H1 (cell line): ENCODE measurements around the gene SMG1. TPM values are rescaled to one million over a fixed set of nuclear protein-coding genes. Genes with fewer than 3 reads are reported as not detected.

Experiments
- CTCF ChIA-PET: fragments of 300-600 bp; sonication (Branson Sonifier 250); formaldehyde crosslinking; loops from one replicate; lab custom pipeline; 2021; ENCODE audit not compliant: partially characterized antibody; lab: Charles Lee
- POLR2A ChIA-PET: fragments of 300-600 bp; sonication (Branson Sonifier 250); formaldehyde crosslinking; loops from one replicate; lab custom pipeline; 2021; ENCODE audit warnings: inconsistent platforms; ENCODE audit not compliant: partially characterized antibody; lab: Charles Lee
- DNase-seq, 2 experiments: peaks; one replicate each; pipeline versions ENCODE4 v3.0.0 to v3.0.0-alpha.2; 2010 to 2022; ENCODE audit warnings: low spot score in 2 of 2, low read depth in 1 of 2, mixed read lengths in 1 of 2
- FAIRE-seq: peaks from 2 replicates; lab custom pipeline; 2011; peaks lifted over from hg19 to GRCh38; lab: Jason Lieb, UNC
- H2AFZ ChIP-seq: 2 replicates; pipeline ENCODE4 v1.8.1; 2012; ENCODE audit warnings: low read length, inconsistent platforms
- H2AK5ac ChIP-seq: 2 replicates; pipeline ENCODE4 v1.6.1; 2013; ENCODE audit warnings: low read depth, low read length
- H2BK120ac ChIP-seq: replicated peaks from 2 replicates; pipeline ENCODE3; 2013; ENCODE audit warnings: low read depth, low read length, inconsistent platforms
- H2BK12ac ChIP-seq: 2 replicates; pipeline ENCODE4 v1.6.1; 2013; ENCODE audit warnings: low read depth, low read length
- H2BK15ac ChIP-seq: 2 replicates; pipeline ENCODE4 v1.6.1; 2013; ENCODE audit warnings: low read length
- H2BK20ac ChIP-seq: 2 replicates; pipeline ENCODE4 v1.6.1; 2013; ENCODE audit warnings: low read length
- H2BK5ac ChIP-seq: 2 replicates; pipeline ENCODE4 v1.6.1; 2013; ENCODE audit warnings: low read depth, low read length
- H3K14ac ChIP-seq: 2 replicates; pipeline ENCODE4 v1.6.1; 2013; ENCODE audit warnings: inconsistent platforms; ENCODE audit not compliant: insufficient read length
- H3K18ac ChIP-seq: 2 replicates; pipeline ENCODE4 v1.6.1; 2013; ENCODE audit warnings: low read length; ENCODE audit errors: extremely low read depth
- H3K23ac ChIP-seq: 2 replicates; pipeline ENCODE4 v1.6.1; 2013; ENCODE audit warnings: inconsistent platforms; ENCODE audit not compliant: insufficient read length
- H3K23me2 ChIP-seq: 2 replicates; pipeline ENCODE4 v1.6.1; 2013; ENCODE audit warnings: low read depth, low read length
- H3K27ac ChIP-seq: 2 replicates; pipeline ENCODE4 v1.6.1; 2011; ENCODE audit warnings: low read depth, low read length, inconsistent platforms
- H3K27me3 ChIP-seq, 4 experiments: replicated peaks in 1 of 4; 1 replicate in 1 of 4; 2 replicates in 3 of 4; pipeline versions ENCODE4 v1.6.1 to v1.8.1; 2011 to 2013; ENCODE audit warnings: low read length in 3 of 4, mild to moderate bottlenecking in 3 of 4, inconsistent platforms in 2 of 4, mixed read lengths in 2 of 4, moderate library complexity in 1 of 4; ENCODE audit not compliant: control insufficient read depth in 3 of 4, insufficient read depth in 3 of 4; ENCODE audit errors: extremely low read depth in 1 of 4
- H3K36me3 ChIP-seq, 4 experiments: 2 replicates each; pipeline versions ENCODE4 v1.6.1 to v1.8.1; 2011 to 2013; ENCODE audit warnings: mild to moderate bottlenecking in 4 of 4, low read length in 3 of 4, moderate library complexity in 2 of 4, control low read depth in 1 of 4, inconsistent platforms in 1 of 4; ENCODE audit not compliant: insufficient read depth in 4 of 4, control insufficient read depth in 2 of 4
- H3K4ac ChIP-seq: replicated peaks from 2 replicates; pipeline ENCODE3; 2013; ENCODE audit warnings: low read length, low read depth, mixed read lengths, inconsistent platforms; ENCODE audit not compliant: insufficient read length
- H3K4me1 ChIP-seq, 4 experiments: replicated peaks in 1 of 4; 1 replicate in 1 of 4; 2 replicates in 3 of 4; pipeline versions ENCODE4 v1.6.1 to v1.8.1; 2011 to 2013; ENCODE audit warnings: low read length in 3 of 4, inconsistent platforms in 2 of 4, mixed read lengths in 1 of 4; ENCODE audit not compliant: insufficient read depth in 4 of 4, control insufficient read depth in 3 of 4
- H3K4me2 ChIP-seq, 2 experiments: 2 replicates each; pipeline versions ENCODE4 v1.6.1 to v1.8.1; 2011 to 2013; ENCODE audit warnings: low read depth in 2 of 2, low read length in 2 of 2, control low read depth in 1 of 2, inconsistent platforms in 1 of 2, mild to moderate bottlenecking in 1 of 2; ENCODE audit not compliant: insufficient read depth in 1 of 2
- H3K4me3 ChIP-seq, 4 experiments: fragments of 200-600, 300-600 bp in 1 of 4; sonication (generic), shearing (Covaris generic), sonication (Bioruptor Twin) in 1 of 4; 2 replicates each; pipeline versions ENCODE4 v1.5.1 to v1.8.1; 2011 to 2016; ENCODE audit warnings: low read length in 4 of 4, low read depth in 3 of 4, control low read depth in 2 of 4, inconsistent platforms in 2 of 4, mild to moderate bottlenecking in 2 of 4, mixed read lengths in 1 of 4, moderate library complexity in 1 of 4; ENCODE audit not compliant: insufficient read depth in 2 of 4; ENCODE audit errors: extremely low read depth in 1 of 4
- H3K56ac ChIP-seq: replicated peaks from 2 replicates; pipeline ENCODE3; 2013; ENCODE audit warnings: low read depth, mild to moderate bottlenecking, mixed read lengths, low read length, inconsistent platforms; ENCODE audit not compliant: insufficient read length
- H3K79me1 ChIP-seq: 2 replicates; pipeline ENCODE4 v1.6.1; 2013; ENCODE audit warnings: low read depth, low read length, control low read depth
- H3K79me2 ChIP-seq, 2 experiments: 2 replicates each; pipeline versions ENCODE4 v1.6.1 to v1.8.1; 2012 to 2013; ENCODE audit warnings: low read length in 2 of 2, mild to moderate bottlenecking in 2 of 2, inconsistent platforms in 1 of 2; ENCODE audit not compliant: insufficient read depth in 2 of 2, control insufficient read depth in 1 of 2
- H3K9ac ChIP-seq, 4 experiments: replicated peaks in 1 of 4; 1 replicate in 1 of 4; 2 replicates in 3 of 4; pipeline versions ENCODE4 v1.6.1 to v1.8.1; 2011 to 2013; ENCODE audit warnings: low read depth in 3 of 4, low read length in 3 of 4, control low read depth in 2 of 4, mild to moderate bottlenecking in 2 of 4, moderate library complexity in 2 of 4, inconsistent platforms in 1 of 4; ENCODE audit errors: extremely low read depth in 1 of 4
- H3K9me3 ChIP-seq, 2 experiments: 2 replicates each; pipeline versions ENCODE4 v1.6.1 to v1.8.1; 2012 to 2013; ENCODE audit warnings: mild to moderate bottlenecking in 2 of 2, moderate library complexity in 2 of 2, control low read depth in 1 of 2, inconsistent platforms in 1 of 2, low read depth in 1 of 2, low read length in 1 of 2, mixed read lengths in 1 of 2; ENCODE audit not compliant: insufficient read depth in 2 of 2
- H4K20me1 ChIP-seq, 2 experiments: replicated peaks in 1 of 2; 2 replicates each; pipeline versions ENCODE3 to v1.8.1; 2011 to 2013; ENCODE audit warnings: inconsistent platforms in 2 of 2, low read length in 2 of 2, mild to moderate bottlenecking in 1 of 2; ENCODE audit not compliant: insufficient read depth in 2 of 2, control insufficient read depth in 1 of 2
- H4K5ac ChIP-seq: 2 replicates; pipeline ENCODE4 v1.6.1; 2013; ENCODE audit warnings: low read length, low read depth, mixed read lengths, inconsistent platforms; ENCODE audit not compliant: insufficient read length
- H4K8ac ChIP-seq: 2 replicates; pipeline ENCODE4 v1.8.0; 2013; ENCODE audit warnings: mild to moderate bottlenecking, moderate library complexity, low read length, inconsistent platforms; ENCODE audit not compliant: insufficient read depth; ENCODE audit errors: extremely low read depth
- H4K91ac ChIP-seq: replicated peaks from 2 replicates; pipeline ENCODE3; 2013; ENCODE audit warnings: low read length, mixed read lengths, inconsistent platforms; ENCODE audit not compliant: insufficient read length
- ASH2L ChIP-seq: fragments of 200-600, 300-600 bp; sonication (generic); IDR thresholded peaks from one replicate; pipeline ENCODE4 v1.7.1; 2017; ENCODE audit warnings: low read length
- EP300 ChIP-seq, 2 experiments: IDR thresholded peaks; 1 replicate in 1 of 2; 2 replicates in 1 of 2; pipeline ENCODE4 v1.6.1; 2011 to 2012; ENCODE audit warnings: low read depth in 2 of 2, low read length in 2 of 2, mild to moderate bottlenecking in 2 of 2, borderline replicate concordance in 1 of 2, inconsistent platforms in 1 of 2, moderate library complexity in 1 of 2
- WGBS, 2 experiments: shearing (Covaris generic) in 1 of 2; methylation state at CpG; one replicate each; pipeline versions ENCODE4 v1.1.6 to v1.1.7; 2013 to 2015; ENCODE audit warnings: low lambda C conversion rate in 2 of 2, mixed read lengths in 2 of 2, inconsistent platforms in 1 of 2, low coverage in 1 of 2, missing lambda C conversion rate in 1 of 2; ENCODE audit not compliant: insufficient replicate concordance in 2 of 2, insufficient coverage in 1 of 2, insufficient read length in 1 of 2; ENCODE audit errors: extremely low coverage in 1 of 2, missing lambda C conversion rate in 1 of 2; 5-methylcytosine and 5-hydroxymethylcytosine counted together
- polyA plus RNA-seq, 7 experiments: library from polyadenylated mRNA; depleted of rRNA in 3 of 7; stranded (reverse) in 5 of 7; unstranded in 2 of 7; fragments of >200 nt in 5 of 7; fragments of 200-250 nt in 2 of 7; gene quantifications; 1 replicate in 5 of 7; 2 replicates in 1 of 7; 4 replicates in 1 of 7; pipeline versions ENCODE4 v1.2.1 to v1.2.3, GENCODE V29; 2011 to 2013; ENCODE audit warnings: missing spikeins in 2 of 7, mixed read lengths in 2 of 7
- total RNA-seq: library from RNA; stranded (reverse); fragmentation: NEBNext Ultra II Directional; extraction: Animal tissue kit (Norgen Biotek cat#: 25700); gene quantifications from 2 replicates; pipeline ENCODE4 v1.2.1, GENCODE V29; 2021

The SMG1 gene
- total and polyA plus RNA-seq, 2 of the 8 experiments (the other 6 are each of a cell fraction or from before 2014, with no cell fraction given) = 14.9 to 90.6 TPM

DNA sequence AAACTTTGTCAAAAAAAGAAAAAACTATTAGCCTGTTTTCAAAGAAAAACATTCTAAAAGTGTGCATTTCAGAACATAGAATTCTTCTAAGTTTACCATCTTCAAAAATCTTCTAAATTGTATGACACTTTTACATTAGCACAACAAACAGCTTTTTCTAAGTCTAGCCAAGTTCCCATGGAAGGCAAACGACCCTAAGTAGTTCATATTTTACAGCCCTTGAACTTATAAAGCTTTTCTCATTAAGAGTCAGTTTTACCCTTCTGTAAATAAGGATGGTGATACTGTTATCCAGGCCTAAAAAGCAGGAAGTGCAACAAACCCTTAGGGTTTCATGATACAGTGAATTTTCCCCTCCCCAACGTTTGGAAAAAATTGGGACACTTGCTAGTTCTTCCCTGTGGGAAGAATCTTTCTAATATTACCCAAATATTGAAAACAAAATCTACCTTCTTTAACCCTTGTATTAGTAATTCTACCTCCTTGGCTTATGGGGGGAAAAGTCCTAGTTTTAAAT lies 120.9 kb downstream of the SMG1 start:
- Histone ChIP-seq H2BK5ac (no peak overlapping the region), H2AK5ac (no peak overlapping the region), H3K4me2 (no peak overlapping the region), H2BK20ac (no peak overlapping the region), H4K5ac (no peak overlapping the region), H3K36me3 (peaks cover 7 to 32% (median 22%) of the 10 kb centered on the region in 4 experiments), H3K79me2 (peaks cover 9 to 12% of the 10 kb centered on the region in 2 experiments)
- TF ChIP-seq EP300 (IDR thresholded peaks at IDR 0.05; ENCODE audit: borderline replicate concordance in 1 of 2, low read depth in 2 of 2, low read length in 2 of 2) (no peak), ASH2L (no peak)
- TF ChIP-seq, all 59 proteins: peak for 0
- H2BK12ac ChIP-seq = no peak overlapping the region
- no peak overlapping the region for H2BK120ac ChIP-seq
- no peak overlapping the region for H4K8ac ChIP-seq
- H3K56ac ChIP-seq = no peak overlapping the region
- no peaks in the 10 kb centered on the region; a peak in 1 of 4 replicates for H3K9me3 ChIP-seq
- H4K91ac ChIP-seq = no peak overlapping the region
- H3K4ac ChIP-seq = no peak overlapping the region
- peaks cover 0 to 2% of the 10 kb centered on the region in 2 experiments for H4K20me1 ChIP-seq
- no peak overlapping the region for H2AFZ ChIP-seq
- ChIA-PET CTCF (interaction anchor here (0.6 to 1.9 kb wide), 3 partner anchors 11 to 462 kb away, joined by 3 to 6 read pairs (median 3); no protein-coding TSS in a partner anchor), POLR2A (interaction anchor here (0.8 to 14.8 kb wide), 4 partner anchors 9 to 37 kb away, joined by 3 to 503 read pairs (median 5); partner anchors contain the start of gene RPS15A)
- no peak overlapping the region for H3K23ac ChIP-seq
- no peak overlapping the region for H3K14ac ChIP-seq
- H3K18ac ChIP-seq = no peak overlapping the region
- no peaks in the 10 kb centered on the region; the same call in 1 of the 2 replicates for H3K79me1 ChIP-seq
- H3K4me3 ChIP-seq = no peak overlapping the region
- H3K9ac ChIP-seq = no peak overlapping the region
- H3K23me2 ChIP-seq = peaks cover 3% of the 10 kb centered on the region; the same call in 1 of the 2 replicates
- no peak for FAIRE-seq
- WGBS, 2 experiments = 44% methylated on average over 2 of the region's 2 CpGs; no CpG with 5 or more reads in 1 of the 2 experiments
- H3K27ac ChIP-seq = no peak overlapping the region
- peaks cover 3 to 10% (median 7%) of the 10 kb centered on the region in 4 experiments; a peak in 4 of 7 replicates for H3K4me1 ChIP-seq
- no peaks in the 10 kb centered on the region for H3K27me3 ChIP-seq
- no peak for DNase-seq
- H2BK15ac ChIP-seq = no peak overlapping the region
